K562 (cell line): ENCODE data around the gene RALB. TPM values are rescaled to one million over a fixed set of nuclear protein-coding genes. Genes with fewer than 3 reads are reported as not detected.

Experiments
- CTBP1 ChIP-seq: fragments of 450-650 bp; IDR thresholded peaks from 2 replicates; pipeline ENCODE4 v1.6.1; 2016; ENCODE audit warnings: borderline replicate concordance
- DACH1 ChIP-seq: fragments of 450-650 bp; IDR thresholded peaks from 2 replicates; pipeline ENCODE4 v1.6.1; 2018; ENCODE audit not compliant: partially characterized antibody
- HDAC2 ChIP-seq: fragments of 450-650 bp; IDR thresholded peaks from 2 replicates; pipeline ENCODE4 v1.6.1; 2016; ENCODE audit warnings: mild to moderate bottlenecking
- ILF3 ChIP-seq: fragments of 450-650 bp; IDR thresholded peaks from 2 replicates; pipeline ENCODE4 v1.6.1; 2018; ENCODE audit warnings: antibody characterized with exemption, mild to moderate bottlenecking, moderate library complexity, borderline replicate concordance
- MITF ChIP-seq: IDR thresholded peaks from 2 replicates; pipeline ENCODE4 v1.6.1; 2014; ENCODE audit warnings: antibody characterized with exemption
- RBM25 ChIP-seq: fragments of 200-400 bp; formaldehyde crosslinking; IDR thresholded peaks from 2 replicates; pipeline ENCODE4 v1.6.1; 2018; ENCODE audit warnings: low read length, low read depth, moderate library complexity; ENCODE audit not compliant: severe bottlenecking
- RERE ChIP-seq: sonication (generic); formaldehyde crosslinking; IDR thresholded peaks from 2 replicates; pipeline ENCODE4 v1.8.0; 2023; ENCODE audit warnings: missing genetic modification reagents, mild to moderate bottlenecking, borderline replicate concordance
- SMARCA4 ChIP-seq: fragments of 450-650 bp; IDR thresholded peaks from 2 replicates; pipeline ENCODE4 v1.6.1; 2016
- SP1 ChIP-seq: sonication (generic); formaldehyde crosslinking; IDR thresholded peaks from 2 replicates; pipeline ENCODE4 v1.8.1; 2022; ENCODE audit warnings: mild to moderate bottlenecking, missing genetic modification reagents
- TCFL5 ChIP-seq: fragments of 250-450 bp; sonication (Bioruptor Pico); conservative IDR thresholded peaks from 2 replicates; pipeline ENCODE4 v1.6.1; 2021; ENCODE audit warnings: mild to moderate bottlenecking, moderate library complexity, matching md5 sums
- TRIM24 ChIP-seq, 2 experiments: fragments of 450-650 bp; IDR thresholded peaks; 2 replicates each; pipeline ENCODE4 v1.6.1; 2016
- ZBTB17 ChIP-seq: fragments of 450-650 bp; formaldehyde crosslinking; IDR thresholded peaks from 2 replicates; pipeline ENCODE4 v1.4.0; 2020; ENCODE audit warnings: mild to moderate bottlenecking
- ZFX ChIP-seq: sonication (generic); formaldehyde crosslinking; IDR thresholded peaks from 2 replicates; pipeline ENCODE4 v1.8.0; 2022; ENCODE audit warnings: mild to moderate bottlenecking, missing genetic modification reagents, moderate library complexity
- ZNF143 ChIP-seq: sonication (generic); formaldehyde crosslinking; IDR thresholded peaks from 2 replicates; pipeline ENCODE4 v1.9.0; 2022; ENCODE audit warnings: mild to moderate bottlenecking, missing genetic modification reagents
- ZNF354B ChIP-seq: fragments of 250-450 bp; sonication (Bioruptor Pico); IDR thresholded peaks from 2 replicates; pipeline ENCODE4 v1.4.0; 2020
- polyA plus RNA-seq, 8 experiments: library from polyadenylated mRNA; depleted of rRNA in 4 of 8; stranded (reverse) in 5 of 8; unstranded in 3 of 8; fragments of >200 nt; fragmentation: Nextera tagmentation in 2 of 8; fragmentation: Illumina TruSeq in 1 of 8; extraction: Ambion mirVana in 2 of 8; extraction: Trizol in 1 of 8; gene quantifications; 2 replicates each; pipeline versions ENCODE4 v1.2.1 to v1.2.3, GENCODE V29; 2011 to 2014; ENCODE audit warnings: inconsistent platforms in 1 of 8, missing spikeins in 1 of 8
- total RNA-seq, 7 experiments: library from RNA; depleted of rRNA in 6 of 7; stranded (reverse); fragments of >200 nt in 6 of 7; fragmentation: Illumina TruSeq in 2 of 7; extraction: Trizol in 2 of 7; gene quantifications; 2 replicates each; pipeline versions ENCODE4 v1.2.1 to v1.2.3, GENCODE V29; 2011 to 2021; ENCODE audit warnings: low replicate concordance in 1 of 7
- TF ChIP-seq, protein P1 (sequence below): IDR thresholded peaks from 2 replicates; pipeline ENCODE4 v1.6.1; 2012; ENCODE audit warnings: low read depth, low read length, improper control_type of control experiment, borderline replicate concordance
- TF ChIP-seq, protein P2 (sequence below): fragments of 250-450 bp; sonication (Bioruptor Pico); IDR thresholded peaks from 2 replicates; pipeline ENCODE4 v1.8.0; 2021; ENCODE audit warnings: moderate library complexity, mild to moderate bottlenecking, inconsistent platforms
- TF ChIP-seq, protein P3 (sequence below): fragments of 200-800 bp; sonication (Bioruptor generic); IDR thresholded peaks from 2 replicates; pipeline ENCODE4 v1.6.1; 2017; ENCODE audit warnings: missing genetic modification characterization, missing compliant biosample characterization

RALB gene
- total and polyA plus RNA-seq, 9 of the 15 experiments (the other 6 are each of a cell fraction or from before 2014, with no cell fraction given) = 14.8 to 65.6 (median 38.4) TPM

GRCh38 chr2:120253021-120253882 lies 600 bp downstream of the RALB start (continued):
- TF ChIP-seq ILF3 (no peak), TCFL5 (CRISPR knock-in tag) (no peak), ZNF354B (no peak), ZNF143 (CRISPR knock-in tag) (no peak), MITF (no peak), HDAC2 (peak; percentile 49; the same call in 1 of the 2 replicates), DACH1 (no peak), ZBTB17 (no peak; the same call in 1 of the 2 replicates), SP1 (peak; percentile 64), SMARCA4 (0 out of 2 replicates have a peak, but pooled peaks have one; percentile 21), CTBP1 (peak; percentile 56; the same call in 1 of the 2 replicates), TRIM24 (IDR thresholded peaks at IDR 0.05) (no peak), ZFX (CRISPR knock-in tag) (peak; percentile 65), RBM25 (no peak), RERE (CRISPR knock-in tag) (no peak)
- TF ChIP-seq, protein P1, sequence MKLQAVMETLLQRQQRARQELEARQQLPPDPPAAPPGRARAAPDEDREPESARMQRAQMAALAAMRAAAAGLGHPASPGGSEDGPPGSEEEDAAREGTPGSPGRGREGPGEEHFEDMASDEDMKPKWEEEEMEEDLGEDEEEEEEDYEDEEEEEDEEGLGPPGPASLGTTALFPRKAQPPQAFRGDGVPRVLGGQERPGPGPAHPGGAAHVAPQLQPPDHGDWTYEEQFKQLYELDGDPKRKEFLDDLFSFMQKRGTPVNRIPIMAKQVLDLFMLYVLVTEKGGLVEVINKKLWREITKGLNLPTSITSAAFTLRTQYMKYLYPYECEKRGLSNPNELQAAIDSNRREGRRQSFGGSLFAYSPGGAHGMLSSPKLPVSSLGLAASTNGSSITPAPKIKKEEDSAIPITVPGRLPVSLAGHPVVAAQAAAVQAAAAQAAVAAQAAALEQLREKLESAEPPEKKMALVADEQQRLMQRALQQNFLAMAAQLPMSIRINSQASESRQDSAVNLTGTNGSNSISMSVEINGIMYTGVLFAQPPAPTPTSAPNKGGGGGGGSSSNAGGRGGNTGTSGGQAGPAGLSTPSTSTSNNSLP = no peak
- TF ChIP-seq, protein P2, sequence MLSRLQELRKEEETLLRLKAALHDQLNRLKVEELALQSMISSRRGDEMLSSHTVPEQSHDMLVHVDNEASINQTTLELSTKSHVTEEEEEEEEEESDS = no peak
- TF ChIP-seq, protein P3, sequence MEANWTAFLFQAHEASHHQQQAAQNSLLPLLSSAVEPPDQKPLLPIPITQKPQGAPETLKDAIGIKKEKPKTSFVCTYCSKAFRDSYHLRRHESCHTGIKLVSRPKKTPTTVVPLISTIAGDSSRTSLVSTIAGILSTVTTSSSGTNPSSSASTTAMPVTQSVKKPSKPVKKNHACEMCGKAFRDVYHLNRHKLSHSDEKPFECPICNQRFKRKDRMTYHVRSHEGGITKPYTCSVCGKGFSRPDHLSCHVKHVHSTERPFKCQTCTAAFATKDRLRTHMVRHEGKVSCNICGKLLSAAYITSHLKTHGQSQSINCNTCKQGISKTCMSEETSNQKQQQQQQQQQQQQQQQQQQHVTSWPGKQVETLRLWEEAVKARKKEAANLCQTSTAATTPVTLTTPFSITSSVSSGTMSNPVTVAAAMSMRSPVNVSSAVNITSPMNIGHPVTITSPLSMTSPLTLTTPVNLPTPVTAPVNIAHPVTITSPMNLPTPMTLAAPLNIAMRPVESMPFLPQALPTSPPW (CRISPR knock-in tag) = peak; percentile 83
